ENCODE data around the gene FBXL19. TPM values are rescaled to one million over a fixed set of nuclear protein-coding genes. Genes with fewer than 3 reads are reported as not detected.

FBXL19 gene
- total RNA-seq, 6 experiments from 2014 or later = 21.9 to 25.8 (median 23.4) TPM

DNA sequence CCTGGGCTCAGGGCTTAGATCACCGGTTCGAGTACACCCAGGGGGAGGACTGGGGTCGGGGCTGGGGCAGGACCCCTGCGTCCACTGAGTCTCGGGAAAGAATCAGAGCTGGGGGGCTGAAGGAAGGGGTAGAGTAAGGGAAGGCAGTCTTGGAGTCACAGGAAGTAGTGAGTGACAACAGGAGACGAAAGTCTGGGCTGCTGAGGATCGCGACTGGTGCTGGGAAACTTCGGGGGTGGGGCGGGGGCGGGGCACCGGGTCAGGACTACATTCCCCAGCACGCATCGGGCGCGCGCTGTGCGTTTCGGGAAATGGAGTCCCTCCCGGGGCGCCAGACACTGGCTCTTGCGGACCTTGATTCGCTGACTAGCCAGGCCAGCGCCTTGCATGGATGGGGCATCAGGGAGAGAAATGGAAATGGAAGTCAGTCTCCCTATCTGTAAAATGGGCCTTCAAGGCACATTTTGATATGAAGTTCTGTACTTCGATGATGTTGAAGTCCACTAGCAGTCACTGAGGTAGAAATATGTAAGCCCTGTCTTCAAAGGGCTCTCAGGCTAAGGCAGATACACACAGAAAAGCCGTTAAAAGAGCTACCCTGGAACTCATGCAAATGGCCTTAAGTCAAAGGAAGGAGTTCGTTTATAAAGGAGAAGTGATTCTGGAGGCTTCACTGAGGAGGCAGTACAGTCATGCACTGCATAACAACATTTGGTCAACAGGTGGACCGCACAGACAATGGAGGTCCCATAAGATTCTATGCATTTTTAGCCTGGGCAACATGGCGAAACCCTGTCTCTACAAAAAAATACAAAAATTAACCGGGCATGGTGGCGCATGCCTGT, 26.3 kb upstream of the FBXL19 start:
- TF ChIP-seq CTCF (IDR thresholded peaks at IDR 0.05) = peak; percentile 15; the same call in 1 of the 2 replicates
- H3K9me3 Mint-ChIP-seq = no peaks in the 10 kb centered on the region
- peaks cover 38% of the 10 kb centered on the region for H3K4me1 Mint-ChIP-seq (ENCODE audit: low read depth)
- peak; percentile 86 for DNase-seq
- H3K4me3 Mint-ChIP-seq = peak overlapping the region; percentile 98
- H3K27ac Mint-ChIP-seq = peak overlapping the region; percentile 100
- H3K27me3 Mint-ChIP-seq (ENCODE audit: insufficient read depth) = peaks cover 4% of the 10 kb centered on the region; the same call in 1 of the 2 replicates
- H3K36me3 Mint-ChIP-seq (ENCODE audit: low read depth) = peaks cover 12% of the 10 kb centered on the region

DNA sequence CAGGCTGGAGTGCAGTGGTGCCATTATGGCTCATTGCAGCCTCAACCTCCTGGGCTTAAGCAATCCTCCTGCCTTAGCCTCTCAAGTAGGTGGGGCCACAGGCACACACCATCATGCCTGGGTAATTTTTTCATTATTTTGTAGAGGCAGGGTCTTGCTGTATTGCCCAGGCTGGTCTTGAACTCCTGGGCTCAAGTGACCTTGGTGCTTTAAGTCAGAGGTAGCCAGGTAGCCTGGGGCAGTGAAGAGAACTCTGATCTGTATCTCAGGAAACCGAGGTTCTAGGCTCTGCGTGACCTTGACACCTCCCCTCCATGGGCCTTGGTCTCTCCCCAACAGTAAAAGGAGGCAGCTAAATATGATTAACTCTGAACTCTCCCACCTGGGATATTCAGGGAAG, 23.6 kb upstream of the FBXL19 start:
- Mint-ChIP-seq H3K27me3 (ENCODE audit: insufficient read depth) (peaks cover 4% of the 10 kb centered on the region), H3K4me1 (ENCODE audit: low read depth) (peaks cover 42% of the 10 kb centered on the region), H3K9me3 (no peaks in the 10 kb centered on the region)

GRCh38 chr16:30900588-30900987, 22.8 kb upstream of the FBXL19 start:
- no peaks in the 10 kb centered on the region for H3K9me3 Mint-ChIP-seq
- H3K27me3 Mint-ChIP-seq (ENCODE audit: insufficient read depth) = peaks cover 3% of the 10 kb centered on the region
- DNase-seq = no peak
- H3K27ac Mint-ChIP-seq = no peak overlapping the region
- TF ChIP-seq CTCF (IDR thresholded peaks at IDR 0.05) = no peak
- no peak overlapping the region for H3K4me3 Mint-ChIP-seq
- peaks cover 34% of the 10 kb centered on the region for H3K4me1 Mint-ChIP-seq (ENCODE audit: low read depth)
- peaks cover 14% of the 10 kb centered on the region for H3K36me3 Mint-ChIP-seq (ENCODE audit: low read depth)

More for the DNA sequence above, 23.6 kb upstream of the FBXL19 start:
- no peak for DNase-seq
- Mint-ChIP-seq H3K27ac (no peak overlapping the region), H3K36me3 (ENCODE audit: low read depth) (peaks cover 14% of the 10 kb centered on the region), H3K4me3 (no peak overlapping the region)
- no peak for TF ChIP-seq CTCF (IDR thresholded peaks at IDR 0.05)

DNA sequence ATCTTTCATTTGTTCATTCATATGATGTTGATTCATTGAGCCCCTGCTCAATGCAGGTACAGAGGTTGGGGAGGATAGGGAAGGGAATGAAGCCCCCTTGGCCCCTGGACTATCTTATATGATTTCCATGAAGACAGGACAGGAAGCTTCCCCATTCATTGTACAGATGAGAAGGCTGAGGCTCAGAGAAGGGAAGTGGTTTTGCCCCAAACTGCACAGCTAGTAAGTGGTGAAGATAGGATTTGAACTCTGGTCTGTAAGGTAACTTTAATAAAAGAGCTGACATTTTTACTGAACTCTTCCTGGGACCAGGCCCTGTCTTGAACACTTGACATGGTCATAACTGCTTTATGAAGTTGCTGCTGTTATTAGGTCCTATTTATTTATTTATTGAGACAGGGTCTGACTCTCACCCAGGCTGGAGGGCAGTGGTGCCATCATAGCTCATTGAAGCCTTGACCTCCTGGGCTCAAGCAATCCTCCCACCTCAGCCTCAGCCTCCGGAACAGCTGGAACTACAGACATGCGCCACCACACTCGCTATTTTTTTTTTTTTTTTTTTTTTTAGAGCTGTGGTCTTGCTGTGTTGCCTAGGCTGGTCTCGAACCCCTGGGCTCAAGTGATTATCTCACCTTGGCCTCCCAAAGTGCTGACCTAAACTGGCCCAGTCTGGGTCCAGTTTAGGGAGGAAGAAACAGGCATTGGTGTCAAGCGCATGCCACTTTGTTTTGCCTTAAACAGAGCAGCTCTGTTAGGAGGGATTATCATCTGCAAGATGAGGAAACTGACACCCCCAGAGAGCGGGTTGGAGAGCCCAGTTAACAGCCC, 22.0 kb upstream of the FBXL19 start:
- TF ChIP-seq CTCF (IDR thresholded peaks at IDR 0.05) = no peak
- peaks cover 2% of the 10 kb centered on the region for H3K27me3 Mint-ChIP-seq (ENCODE audit: insufficient read depth)
- peaks cover 26% of the 10 kb centered on the region for H3K4me1 Mint-ChIP-seq (ENCODE audit: low read depth)
- H3K9me3 Mint-ChIP-seq = no peaks in the 10 kb centered on the region
- DNase-seq = no peak
- peak overlapping the region; percentile 56 for H3K4me3 Mint-ChIP-seq
- peaks cover 14% of the 10 kb centered on the region for H3K36me3 Mint-ChIP-seq (ENCODE audit: low read depth)
- H3K27ac Mint-ChIP-seq = peak overlapping the region; percentile 24; the same call in 1 of the 2 replicates

DNA sequence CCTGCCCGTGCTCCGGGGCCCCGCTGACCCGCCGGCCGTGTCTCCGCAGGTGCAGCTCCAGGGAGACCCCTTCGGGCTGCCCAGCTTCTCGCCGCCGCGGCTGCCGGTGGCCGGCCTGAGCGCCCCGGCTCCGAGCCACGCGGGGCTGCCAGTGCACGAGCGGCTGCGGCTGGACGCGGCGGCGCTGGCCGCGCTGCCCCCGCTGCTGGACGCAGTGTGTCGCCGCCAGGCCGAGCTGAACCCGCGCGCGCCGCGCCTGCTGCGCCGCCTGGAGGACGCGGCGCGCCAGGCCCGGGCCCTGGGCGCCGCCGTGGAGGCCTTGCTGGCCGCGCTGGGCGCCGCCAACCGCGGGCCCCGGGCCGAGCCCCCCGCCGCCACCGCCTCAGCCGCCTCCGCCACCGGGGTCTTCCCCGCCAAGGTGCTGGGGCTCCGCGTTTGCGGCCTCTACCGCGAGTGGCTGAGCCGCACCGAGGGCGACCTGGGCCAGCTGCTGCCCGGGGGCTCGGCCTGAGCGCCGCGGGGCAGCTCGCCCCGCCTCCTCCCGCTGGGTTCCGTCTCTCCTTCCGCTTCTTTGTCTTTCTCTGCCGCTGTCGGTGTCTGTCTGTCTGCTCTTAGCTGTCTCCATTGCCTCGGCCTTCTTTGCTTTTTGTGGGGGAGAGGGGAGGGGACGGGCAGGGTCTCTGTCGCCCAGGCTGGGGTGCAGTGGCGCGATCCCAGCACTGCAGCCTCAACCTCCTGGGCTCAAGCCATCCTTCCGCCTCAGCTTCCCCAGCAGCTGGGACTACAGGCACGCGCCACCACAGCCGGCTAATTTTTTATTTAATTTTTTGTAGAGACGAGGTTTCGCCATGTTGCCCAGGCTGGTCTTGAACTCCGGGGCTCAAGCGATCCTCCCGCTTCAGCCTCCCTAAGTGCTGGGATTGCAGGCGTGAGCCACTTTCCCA, 21.1 kb upstream of the FBXL19 start:
- Mint-ChIP-seq H3K9me3 (no peaks in the 10 kb centered on the region), H3K27ac (peak overlapping the region; percentile 86), H3K4me3 (peak overlapping the region; percentile 86)

More for the DNA sequence above, 21.1 kb upstream of the FBXL19 start:
- no peaks in the 10 kb centered on the region; the same call in 1 of the 2 replicates for H3K27me3 Mint-ChIP-seq (ENCODE audit: insufficient read depth)
- H3K36me3 Mint-ChIP-seq (ENCODE audit: low read depth) = peaks cover 11% of the 10 kb centered on the region
- peak; percentile 32 for DNase-seq
- TF ChIP-seq CTCF (IDR thresholded peaks at IDR 0.05) = no peak
- peaks cover 19% of the 10 kb centered on the region for H3K4me1 Mint-ChIP-seq (ENCODE audit: low read depth)

Data from HFFc6 (cell line).